GM12892 (cell line): ENCODE measurements around the gene SORBS2.

Experiments
- POLR2A ChIP-seq: IDR thresholded peaks from 2 replicates; pipeline ENCODE4 v1.6.1; 2011; ENCODE audit warnings: low read depth, low read length, control low read depth
- POLR2AphosphoS5 ChIP-seq: IDR thresholded peaks from 2 replicates; pipeline ENCODE4 v1.6.1; 2011; ENCODE audit warnings: low read depth, low read length, control low read depth
- TAF1 ChIP-seq: IDR thresholded peaks from 2 replicates; pipeline ENCODE4 v1.6.1; 2011; ENCODE audit warnings: low read depth, mild to moderate bottlenecking, control low read depth, low read length, borderline replicate concordance

GRCh38 chr4:185578284-185578683 lies 233.7 kb downstream of the SORBS2 start:
- TF ChIP-seq POLR2AphosphoS5 (no peak), POLR2A (no peak), TAF1 (no peak)
